GM18517 (cell line): Measurements from ENCODE around the gene SORCS2.

Source experiments
- ATAC-seq: cut with Tn5 transposase; IDR thresholded peaks from one replicate; pipeline ENCODE4 v1.9.1; 2021; ENCODE audit warnings: mild to moderate bottlenecking, moderate library complexity; ENCODE audit not compliant: unreplicated experiment

SORCS2 gene

DNA sequence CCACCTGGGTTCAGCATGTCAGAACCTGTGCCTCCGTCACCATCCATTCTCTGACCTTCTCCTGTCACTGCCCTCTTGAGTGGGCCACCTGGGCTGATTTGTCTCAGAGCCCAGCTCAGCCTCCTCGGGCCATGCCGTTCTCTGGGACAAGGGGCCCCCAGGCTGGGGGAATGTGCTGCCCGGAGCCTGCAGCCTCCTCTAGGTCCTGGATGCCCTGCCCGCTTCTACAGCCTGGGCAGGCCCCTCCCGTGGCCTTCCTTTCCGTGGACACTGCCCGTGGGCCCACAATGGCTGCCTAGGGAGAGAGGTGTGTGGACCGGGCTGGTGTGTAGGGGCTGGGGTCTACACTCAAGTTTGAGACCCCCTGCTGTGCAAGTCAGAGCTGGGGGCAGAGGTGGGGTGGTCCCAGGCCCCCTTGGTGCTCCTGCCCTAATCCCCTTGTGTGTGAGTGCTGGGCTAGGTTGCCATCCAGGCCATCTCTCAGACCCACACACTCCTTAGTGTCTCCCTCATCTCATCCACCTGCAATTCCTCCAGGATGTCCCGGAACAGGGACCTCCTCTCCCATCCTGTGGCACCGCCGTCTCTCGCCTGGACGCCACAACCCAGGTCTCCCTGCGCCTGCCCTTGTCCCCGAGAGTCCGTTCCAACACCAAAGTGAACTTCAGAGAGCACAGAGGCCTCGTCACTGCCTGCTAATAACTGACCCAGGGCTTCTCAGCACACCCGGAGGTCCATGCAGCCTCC is 230.0 kb downstream of the SORCS2 start:
- no peak for ATAC-seq

GRCh38 chr4:7422898-7423180 is 230.5 kb downstream of the SORCS2 start:
- no peak for ATAC-seq

GRCh38 chr4:7423391-7423790 is 231.1 kb downstream of the SORCS2 start:
- ATAC-seq, result no peak

DNA sequence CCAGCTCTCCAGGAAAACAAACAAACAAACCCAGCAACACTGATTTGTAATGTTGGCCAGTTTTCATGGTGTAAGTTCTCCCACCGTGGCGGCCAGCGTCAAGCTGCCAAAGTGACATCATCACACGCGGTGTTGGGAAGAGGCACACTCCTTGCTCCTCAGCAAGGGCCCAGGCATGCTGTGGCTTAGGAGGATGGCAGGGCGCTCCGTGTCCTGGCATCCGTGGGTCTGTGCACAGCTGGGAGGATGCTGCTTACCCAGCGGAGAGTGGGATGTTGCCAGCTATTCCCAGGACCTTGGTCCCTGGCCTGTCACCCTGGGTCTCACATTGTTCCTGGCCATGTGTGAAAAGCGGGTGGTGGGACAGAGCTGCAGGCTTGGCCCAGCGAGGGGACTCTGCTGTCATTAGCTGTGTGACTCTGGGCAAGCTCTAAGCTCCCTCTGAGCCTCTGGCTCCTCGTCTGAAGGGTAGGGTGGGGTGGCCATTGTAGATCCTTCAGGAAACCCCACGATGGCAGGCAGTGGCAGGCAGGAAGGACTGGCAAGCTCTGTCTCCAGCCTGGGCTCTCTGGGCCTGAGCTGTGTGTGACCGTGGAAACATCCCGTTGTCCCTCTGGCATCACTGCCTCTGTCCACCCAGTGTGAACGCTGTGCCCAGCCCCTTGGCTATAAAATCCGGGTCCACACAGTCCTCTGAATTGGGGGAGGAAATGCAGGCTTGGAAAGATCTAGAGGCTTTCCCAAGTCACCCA is 231.6 kb downstream of the SORCS2 start:
- no peak for ATAC-seq

- no peak for ATAC-seq
Measured at GRCh38 chr4:7424553-7425111, 232.3 kb downstream of the SORCS2 start.

DNA sequence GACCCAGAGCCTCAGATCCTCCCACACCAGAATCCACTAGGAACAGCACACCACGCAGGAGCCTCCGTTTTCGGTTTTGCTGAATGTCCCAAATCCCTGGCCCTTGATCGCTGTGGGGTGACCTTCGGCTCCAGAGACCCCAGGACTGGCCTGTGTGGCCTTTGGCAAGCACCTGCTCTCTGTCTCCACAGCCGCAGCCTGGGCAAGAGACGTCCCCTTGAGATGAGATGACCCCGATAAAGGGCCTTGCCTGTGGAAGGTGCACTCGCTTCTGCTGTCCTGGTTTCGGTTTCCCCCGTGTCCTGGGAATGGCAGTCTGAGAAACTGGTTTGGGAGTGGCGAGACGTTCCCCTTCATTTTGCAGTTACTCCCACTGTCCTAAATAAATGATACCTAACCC is 232.8 kb downstream of the SORCS2 start:
- no peak for ATAC-seq

- no peak for ATAC-seq
Measured at GRCh38 chr4:7425591-7426468, 233.5 kb downstream of the SORCS2 start.

GRCh38 chr4:7426525-7427171 is 234.3 kb downstream of the SORCS2 start:
- no peak for ATAC-seq

DNA sequence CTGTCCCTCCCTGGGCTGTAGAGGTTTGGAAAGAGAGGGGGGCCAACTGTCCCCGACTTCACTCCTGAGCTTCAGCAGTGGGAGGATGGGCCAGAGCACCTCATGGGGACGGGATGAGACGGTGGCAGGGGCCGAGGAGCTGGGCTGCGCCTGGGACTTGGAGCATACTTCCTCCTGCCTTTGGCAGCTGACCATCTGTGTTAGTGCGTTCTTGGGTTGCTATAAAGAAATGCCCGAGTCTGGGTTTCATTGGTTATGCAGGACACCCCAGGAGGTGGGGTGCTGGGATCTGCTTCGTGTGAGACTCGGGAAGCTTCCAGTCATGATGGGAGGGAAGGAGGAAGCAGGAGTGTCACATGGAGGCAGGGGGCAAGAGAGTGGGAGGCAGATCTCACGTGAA is 235.0 kb downstream of the SORCS2 start:
- ATAC-seq, result no peak

DNA sequence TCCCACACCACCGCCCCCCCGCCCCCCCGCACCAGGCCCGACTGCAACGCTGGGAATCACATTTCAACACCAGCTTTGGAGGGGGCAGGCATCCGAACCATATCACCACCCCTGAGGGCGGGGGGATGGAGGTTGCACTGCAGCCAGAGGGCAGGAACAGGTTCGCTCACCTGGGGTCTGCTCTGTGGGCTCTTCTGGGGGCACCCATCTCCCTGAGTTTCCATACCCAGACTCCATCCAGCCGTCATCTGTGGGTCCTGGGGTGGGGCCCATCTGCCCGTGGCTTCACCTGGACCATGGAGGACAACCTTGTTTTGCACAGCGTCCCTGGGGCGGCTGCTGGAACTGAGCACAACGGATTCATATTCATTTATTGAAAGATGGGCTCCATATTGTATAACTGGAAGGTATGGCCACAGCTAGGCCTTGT is 235.5 kb downstream of the SORCS2 start:
- no peak for ATAC-seq

GRCh38 chr4:7428261-7429068 is 236.1 kb downstream of the SORCS2 start:
- ATAC-seq, result no peak

- no peak for ATAC-seq
Measured at GRCh38 chr4:7429069-7429416, 236.7 kb downstream of the SORCS2 start.

DNA sequence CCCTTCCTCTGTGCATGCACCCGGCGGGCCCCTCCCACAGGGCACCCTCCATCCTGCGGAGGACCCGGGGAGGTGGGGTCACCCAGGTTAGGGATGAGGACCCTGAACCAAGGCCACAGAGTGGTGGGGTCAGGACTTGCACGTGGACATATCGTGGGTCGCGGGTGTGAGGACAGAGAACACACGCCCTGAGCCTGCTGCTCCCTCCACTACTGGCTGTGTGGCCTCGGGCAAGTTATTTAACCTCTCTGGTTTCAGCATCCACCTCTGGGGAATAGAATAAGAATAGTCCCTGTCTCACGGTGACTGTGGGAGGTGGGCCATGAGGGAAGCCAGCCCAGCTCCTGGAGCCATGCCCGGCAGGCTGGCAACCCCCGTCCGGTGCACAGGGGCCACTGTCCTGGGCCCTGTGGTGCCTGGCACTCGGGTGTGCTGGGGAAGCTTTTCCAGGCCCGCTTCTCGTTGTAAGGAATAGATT is 237.3 kb downstream of the SORCS2 start:
- ATAC-seq, result no peak

GRCh38 chr4:7430368-7430964 is 238.1 kb downstream of the SORCS2 start:
- no peak for ATAC-seq

DNA sequence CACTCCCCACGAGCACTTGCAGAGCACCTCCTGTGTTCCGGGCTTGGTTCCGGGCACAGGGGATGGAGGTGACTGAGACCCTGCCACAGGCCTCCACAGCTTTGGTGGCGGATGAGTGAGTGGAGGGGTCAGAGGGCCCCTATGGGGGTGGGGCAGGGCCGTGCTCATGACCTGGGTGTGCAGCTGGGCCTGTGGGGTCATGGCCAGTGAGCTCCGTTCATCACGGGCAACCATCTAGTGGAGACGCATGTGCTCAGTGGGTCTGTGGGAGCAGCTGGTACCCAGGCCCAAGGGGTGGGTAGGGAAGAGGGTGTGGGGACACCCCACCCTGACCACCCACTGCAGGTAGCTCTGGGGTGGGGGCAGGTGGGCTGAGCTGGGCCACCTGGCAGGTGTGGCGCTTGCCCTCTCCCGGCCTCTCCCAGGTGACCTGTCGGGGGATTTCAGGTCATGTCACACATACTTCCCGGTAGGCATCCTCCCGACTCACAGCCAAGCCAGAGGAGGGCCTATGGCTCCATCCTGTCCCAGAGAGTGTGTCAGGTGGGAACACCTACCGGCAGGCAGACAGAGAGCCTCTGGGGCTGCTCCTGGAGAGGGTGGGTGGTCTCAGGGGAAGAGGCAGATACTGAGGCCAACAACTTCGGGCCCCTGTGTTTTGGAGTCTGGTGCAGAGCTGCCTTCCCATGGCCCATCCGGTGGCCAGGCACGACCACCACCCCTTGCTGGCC is 238.8 kb downstream of the SORCS2 start:
- no peak for ATAC-seq

DNA sequence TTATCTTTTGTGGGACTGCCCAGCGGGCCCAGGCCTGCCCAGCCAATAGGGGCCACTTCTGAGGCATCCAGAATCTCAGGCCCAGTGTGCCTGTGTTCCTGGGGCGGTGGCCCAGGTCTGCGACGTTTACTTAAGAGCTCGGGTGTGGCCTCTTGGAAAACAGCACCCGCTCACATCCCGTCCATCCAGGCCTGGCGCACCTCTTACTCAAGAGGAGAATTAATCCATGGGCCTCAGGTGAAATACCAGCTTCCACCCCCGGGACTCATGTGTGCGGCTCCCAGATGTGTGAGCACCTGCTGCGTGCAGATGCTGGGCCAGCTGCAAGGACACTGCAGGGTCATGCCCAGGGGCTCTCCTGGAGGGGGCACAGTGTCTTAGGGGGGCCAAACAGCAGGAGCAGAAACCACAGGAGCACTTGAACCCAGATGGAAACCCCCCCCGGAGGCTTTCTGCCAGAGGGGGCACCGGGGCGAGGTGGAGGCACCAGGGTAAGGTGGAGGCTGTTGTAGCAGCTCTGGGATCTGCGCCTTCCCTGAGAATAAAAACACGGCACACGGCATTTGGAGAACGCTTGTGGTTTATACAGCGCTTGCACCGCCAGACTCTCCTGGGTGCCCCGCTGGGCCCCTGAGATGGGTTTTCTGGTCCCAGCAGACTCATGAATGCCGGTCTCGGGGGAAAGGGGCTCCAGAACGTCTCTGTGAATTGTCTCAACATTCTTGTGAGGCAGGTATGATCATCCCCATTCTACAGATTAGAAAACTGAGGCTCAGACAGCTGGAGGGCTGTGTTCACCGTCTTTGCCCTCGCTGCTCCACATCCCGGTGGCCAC is 239.6 kb downstream of the SORCS2 start:
- ATAC-seq, result no peak

- ATAC-seq, result no peak
Measured at GRCh38 chr4:7432531-7433375, 240.4 kb downstream of the SORCS2 start.
